GM21390 (cell line): ENCODE measurements around the gene ABCC8.

Experiments
- ATAC-seq: cut with Tn5 transposase; IDR thresholded peaks from one replicate; pipeline ENCODE4 v1.9.1; 2021; ENCODE audit not compliant: unreplicated experiment

ABCC8 gene

GRCh38 chr11:17476317-17477083 is at the start of gene ABCC8:
ABCC8 (minus strand) TSS chr11:17476845; CDS start chr11:17476776, 69 bp downstream.
- no peak for ATAC-seq

DNA sequence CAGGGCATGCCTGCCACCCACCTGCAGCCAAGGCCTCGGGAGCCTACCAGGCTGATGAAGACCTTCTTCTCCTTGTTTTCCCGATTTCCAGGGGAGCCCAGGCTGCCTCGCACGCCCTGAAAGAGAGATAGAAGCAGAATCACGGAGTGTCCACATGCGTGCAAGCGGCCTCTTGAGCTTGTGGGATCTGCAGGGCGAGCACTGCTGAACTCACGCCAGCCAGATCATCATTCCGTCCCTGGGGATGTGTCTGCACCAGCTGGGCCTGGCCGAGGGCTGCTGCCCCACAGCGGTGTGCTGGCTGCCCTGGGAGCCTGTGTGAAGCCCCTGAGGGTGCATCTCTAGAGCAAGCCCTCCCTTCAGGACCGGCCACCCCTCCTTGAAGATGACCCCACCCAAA is 49.7 kb upstream of the ABCC8 start:
- no peak for ATAC-seq

GRCh38 chr11:17525570-17525969 is 48.9 kb upstream of the ABCC8 start:
- ATAC-seq, result no peak

DNA sequence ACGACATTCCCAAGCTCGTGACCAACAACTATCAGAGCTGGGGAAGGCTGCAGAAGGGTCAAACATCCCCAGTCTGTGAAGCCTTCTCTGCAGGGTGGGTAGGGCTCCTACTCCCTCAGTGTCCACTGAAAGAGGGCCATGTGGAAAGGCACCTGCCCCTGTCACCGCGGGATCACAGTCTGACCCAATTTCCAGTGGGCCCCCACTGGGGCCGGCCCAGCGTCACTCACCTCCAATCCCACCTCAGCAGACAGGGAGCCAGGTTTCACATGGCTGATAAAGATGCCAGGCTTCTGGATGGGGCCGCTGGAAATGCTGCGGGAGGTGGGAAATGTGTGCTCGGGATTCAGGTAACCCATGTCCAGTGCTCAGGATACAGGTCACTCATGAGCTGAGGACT is 47.6 kb upstream of the ABCC8 start:
- ATAC-seq, result no peak

DNA sequence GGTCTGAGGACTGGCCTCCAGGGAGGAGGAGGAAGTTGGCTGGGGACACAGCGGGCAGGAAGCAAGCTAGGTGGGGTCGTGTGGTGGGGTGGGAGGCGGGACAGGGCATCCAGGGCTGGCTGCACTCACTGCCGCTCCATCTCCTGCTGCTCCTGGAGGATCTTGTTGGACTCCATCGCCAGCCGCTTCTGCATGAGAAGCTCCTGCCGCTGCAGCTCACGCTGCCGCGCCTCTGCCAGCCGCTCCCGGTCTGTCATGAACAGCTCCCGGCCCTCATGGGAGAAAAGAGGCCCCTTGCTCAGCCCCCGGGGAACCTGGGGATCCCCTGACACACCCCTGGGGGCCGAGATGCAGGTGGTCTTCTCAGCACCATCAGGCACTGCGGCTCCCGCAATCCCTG is 46.0 kb upstream of the ABCC8 start:
- no peak for ATAC-seq

DNA sequence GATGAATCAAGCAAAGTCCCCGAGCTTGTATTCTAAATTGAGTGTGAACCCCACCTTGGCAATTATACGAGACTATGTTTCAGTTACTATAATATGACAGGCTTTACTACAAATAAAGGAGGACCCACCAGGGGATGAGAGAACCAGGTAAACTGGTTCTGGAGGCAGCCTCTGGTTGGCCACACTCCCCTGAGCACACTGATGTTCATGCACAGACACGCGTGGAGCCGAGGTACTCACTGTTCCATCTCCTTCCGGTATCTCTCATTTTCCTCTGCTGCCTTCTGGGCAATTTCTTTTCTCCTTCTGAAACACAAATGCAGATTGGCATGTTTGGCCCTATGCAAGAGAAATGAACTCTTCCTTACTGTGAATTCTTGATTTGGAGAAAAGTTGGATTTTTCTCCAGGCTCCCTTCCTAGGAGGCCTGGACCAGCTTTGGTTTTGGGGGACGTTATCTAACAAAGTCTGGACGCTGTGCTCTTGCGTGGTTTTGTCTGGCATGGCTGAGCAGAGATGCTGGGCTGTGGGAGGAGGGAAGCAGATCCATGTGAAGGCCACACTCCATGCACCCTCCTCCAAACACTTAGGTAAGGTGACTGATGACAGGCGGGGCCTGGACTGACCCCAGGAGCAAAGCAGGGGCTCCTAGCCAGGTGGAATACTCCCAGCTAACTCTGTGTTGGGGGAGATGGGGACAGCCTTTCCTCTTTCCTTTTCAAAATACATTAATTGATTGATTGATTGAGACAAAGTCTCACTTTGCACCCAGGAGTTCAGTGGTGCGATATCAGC is 44.7 kb upstream of the ABCC8 start:
- no peak for ATAC-seq

DNA sequence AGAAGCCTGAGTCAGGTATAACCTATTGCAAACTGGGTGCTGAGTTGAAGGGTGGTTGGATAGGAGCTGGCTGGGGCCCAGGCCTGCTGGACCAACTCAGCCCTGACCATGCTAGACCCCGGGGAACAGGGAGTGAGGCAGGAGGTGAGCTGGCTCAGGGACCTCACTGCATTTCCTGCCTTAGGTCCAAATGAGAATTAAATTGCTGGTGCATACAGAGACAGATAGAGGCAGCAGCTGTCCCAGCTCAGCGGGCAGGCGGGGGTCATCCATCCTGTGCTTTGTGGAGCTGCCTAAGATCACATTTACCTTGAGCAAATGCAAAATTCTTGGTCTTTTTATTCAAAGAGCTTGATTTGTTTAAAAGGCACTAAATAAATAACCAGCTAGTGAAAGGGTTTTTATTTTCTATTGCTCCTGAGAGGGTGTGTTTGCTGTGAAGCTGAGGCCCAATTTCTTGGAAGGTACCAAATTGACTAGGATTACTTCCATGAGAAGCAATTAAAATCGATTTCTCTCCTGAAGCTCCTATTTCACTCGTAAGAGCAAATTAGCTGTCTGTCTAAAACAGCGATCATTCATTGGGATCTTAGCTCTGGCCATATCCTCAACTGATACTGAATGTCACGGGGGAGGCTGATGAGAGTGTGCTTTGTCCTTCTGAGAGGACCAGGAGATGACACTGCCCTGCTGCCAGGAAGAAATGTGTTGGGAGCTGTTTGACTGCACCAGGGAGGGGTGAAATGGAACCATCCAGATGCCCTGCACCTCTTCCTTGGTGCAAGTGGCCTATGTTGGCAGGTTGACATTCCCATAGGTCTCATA is 42.6 kb upstream of the ABCC8 start:
- ATAC-seq, result no peak

GRCh38 chr11:17518366-17518765 is 41.7 kb upstream of the ABCC8 start:
- no peak for ATAC-seq

- no peak for ATAC-seq
These were observed 40.5 kb upstream of the ABCC8 start for GRCh38 chr11:17517186-17517585.

DNA sequence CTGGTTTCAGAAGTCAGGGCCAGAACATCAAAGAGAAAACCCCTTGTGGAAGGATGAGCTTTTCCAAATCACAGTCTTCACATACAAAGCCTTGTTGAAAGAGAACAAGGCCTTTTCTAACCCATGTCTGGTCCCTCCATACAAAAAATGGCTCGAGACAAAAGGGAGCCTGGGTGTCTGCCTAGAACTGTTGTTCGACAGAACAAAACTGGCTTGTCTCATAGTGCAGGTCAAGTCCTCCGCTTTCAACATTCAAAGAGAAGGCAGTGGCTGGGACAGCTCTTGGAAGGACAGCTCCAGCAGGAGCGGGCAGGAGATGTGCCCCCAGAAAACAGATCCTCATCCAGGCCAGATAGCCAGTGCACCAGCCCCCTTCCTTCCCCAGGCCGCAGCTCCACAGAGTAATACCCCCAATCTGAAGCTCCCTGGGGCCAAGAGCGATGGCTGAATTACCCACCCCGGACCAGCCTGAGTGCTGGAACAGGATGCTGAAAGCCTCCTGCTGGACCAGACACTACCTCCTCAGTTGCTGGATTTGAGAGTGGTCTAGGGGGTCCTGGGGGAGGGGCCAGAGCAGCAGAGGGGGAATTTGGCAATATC is 40.0 kb upstream of the ABCC8 start:
- no peak for ATAC-seq

DNA sequence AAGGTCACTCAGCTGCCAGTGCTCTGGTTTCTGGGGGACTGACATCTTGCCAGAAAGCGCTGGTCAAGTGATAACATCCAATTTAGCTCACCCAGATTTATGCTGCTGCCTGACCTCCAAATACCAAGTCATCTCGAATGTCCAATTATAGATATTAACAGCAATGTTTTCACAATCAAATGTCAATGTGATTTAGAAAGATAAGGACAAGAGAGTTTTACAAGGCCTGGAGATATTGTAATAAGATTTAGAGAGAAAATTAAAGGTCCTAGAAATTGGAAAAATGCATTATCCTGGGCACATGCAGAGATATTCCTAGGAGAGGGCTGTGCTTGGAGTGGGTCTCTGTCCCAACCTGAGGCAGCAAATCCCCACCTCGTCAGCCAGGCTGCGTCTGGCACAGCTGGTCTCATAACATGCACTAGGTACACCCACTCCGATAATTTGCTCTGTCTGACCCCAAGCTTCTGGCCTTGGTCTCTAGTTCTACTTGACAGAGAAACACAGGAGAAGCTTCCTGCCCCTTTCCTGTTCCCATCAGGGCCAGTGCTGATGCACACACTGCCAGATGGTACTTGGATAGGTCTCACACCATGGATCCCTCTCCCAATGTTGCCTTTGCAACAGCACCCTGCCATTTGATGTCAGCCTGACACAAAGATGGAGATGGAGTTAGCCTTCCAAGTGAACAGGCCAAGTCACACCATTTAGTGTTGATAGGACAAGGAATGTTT is 39.0 kb upstream of the ABCC8 start:
- ATAC-seq, result no peak

DNA sequence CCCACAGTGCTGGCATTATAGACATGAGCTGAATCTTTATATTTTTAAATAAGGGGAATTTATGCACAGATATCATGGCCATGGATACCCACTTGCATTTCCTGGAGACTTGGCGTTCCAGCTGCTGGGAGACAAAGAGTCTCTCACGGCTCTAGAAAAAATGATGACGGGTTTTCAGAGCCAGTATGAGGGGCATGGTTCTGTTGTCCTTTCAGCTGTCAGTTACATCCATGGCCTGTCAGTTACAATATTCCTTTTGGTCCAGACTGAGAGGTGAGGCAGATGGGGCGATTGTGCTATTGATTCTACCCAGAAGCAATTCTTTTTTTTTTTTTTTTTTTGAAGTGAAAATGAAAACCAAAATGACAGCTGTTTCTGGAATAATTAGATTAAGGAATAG is 37.8 kb upstream of the ABCC8 start:
- no peak for ATAC-seq

- no peak for ATAC-seq
These were observed 37.2 kb upstream of the ABCC8 start for GRCh38 chr11:17513853-17514252.

GRCh38 chr11:17512101-17512500 is 35.5 kb upstream of the ABCC8 start:
- ATAC-seq, result no peak

- no peak for ATAC-seq
These were observed 34.9 kb upstream of the ABCC8 start for GRCh38 chr11:17511571-17511970.

- ATAC-seq, result no peak
These were observed 34.0 kb upstream of the ABCC8 start for GRCh38 chr11:17510507-17511206.

GRCh38 chr11:17508791-17509190 is 32.1 kb upstream of the ABCC8 start:
- ATAC-seq, result no peak

DNA sequence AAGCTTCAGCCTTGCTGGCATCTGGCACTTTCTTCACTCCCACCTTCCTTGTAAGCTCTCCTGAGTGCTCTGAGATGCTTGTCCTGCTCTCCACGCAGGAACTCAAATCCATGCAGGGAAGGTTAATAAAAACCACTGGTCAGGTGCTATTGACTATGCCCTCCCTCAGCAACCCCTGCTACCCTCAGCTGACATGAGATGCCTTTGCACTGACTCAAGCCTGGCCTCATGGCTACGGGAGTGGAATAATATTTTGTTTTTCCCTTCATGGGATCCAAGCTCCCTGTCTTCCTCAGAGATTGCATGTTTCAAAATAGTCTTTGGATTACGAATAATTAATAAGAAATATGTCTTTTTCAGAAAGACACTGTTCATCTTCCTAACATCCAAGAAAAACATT is 31.7 kb upstream of the ABCC8 start:
- ATAC-seq, result no peak

DNA sequence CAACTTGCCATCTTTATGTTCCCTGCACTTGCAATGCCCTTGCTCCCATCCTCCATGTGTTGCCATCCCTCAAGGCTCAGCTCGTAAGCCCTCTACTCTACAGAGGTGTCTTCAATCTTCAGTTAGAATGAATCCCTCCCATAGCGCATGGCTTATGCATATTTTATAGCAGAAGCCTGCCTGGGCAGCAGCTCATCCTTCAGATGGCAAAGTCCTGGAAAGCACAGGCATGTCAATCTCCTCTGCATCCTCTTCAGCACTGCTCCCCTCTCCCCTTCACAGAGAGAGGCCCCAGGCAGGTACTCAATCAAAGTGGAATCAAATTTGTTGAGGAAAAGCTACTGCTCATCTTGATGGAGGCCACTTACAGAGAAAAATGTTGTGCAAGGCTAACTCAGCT is 31.1 kb upstream of the ABCC8 start:
- ATAC-seq, result no peak

GRCh38 chr11:17506942-17507341 is 30.3 kb upstream of the ABCC8 start:
- no peak for ATAC-seq
